Astrocyte of the spinal cord (primary cell): ENCODE data around the gene TNXB.

ENCODE experiments used
- DNase-seq: peaks from one replicate; pipeline ENCODE4 v3.0.0; 2011; ENCODE audit warnings: low read depth, low spot score
- H3K4me3 ChIP-seq: 2 replicates; pipeline ENCODE4 v1.5.1; 2011; ENCODE audit warnings: low read depth, mild to moderate bottlenecking, low read length, moderate library complexity
- in situ Hi-C: cut with HindIII; loops from 2 replicates; pipeline ENCODE4 v1.10.0; 2017; ENCODE audit warnings: low sequenced_read_pairs
- TF ChIP-seq, protein P1 (sequence below): IDR thresholded peaks from 2 replicates; pipeline ENCODE4 v1.5.1; 2012; ENCODE audit warnings: low read depth, mild to moderate bottlenecking, low read length, inconsistent platforms

TNXB gene

DNA sequence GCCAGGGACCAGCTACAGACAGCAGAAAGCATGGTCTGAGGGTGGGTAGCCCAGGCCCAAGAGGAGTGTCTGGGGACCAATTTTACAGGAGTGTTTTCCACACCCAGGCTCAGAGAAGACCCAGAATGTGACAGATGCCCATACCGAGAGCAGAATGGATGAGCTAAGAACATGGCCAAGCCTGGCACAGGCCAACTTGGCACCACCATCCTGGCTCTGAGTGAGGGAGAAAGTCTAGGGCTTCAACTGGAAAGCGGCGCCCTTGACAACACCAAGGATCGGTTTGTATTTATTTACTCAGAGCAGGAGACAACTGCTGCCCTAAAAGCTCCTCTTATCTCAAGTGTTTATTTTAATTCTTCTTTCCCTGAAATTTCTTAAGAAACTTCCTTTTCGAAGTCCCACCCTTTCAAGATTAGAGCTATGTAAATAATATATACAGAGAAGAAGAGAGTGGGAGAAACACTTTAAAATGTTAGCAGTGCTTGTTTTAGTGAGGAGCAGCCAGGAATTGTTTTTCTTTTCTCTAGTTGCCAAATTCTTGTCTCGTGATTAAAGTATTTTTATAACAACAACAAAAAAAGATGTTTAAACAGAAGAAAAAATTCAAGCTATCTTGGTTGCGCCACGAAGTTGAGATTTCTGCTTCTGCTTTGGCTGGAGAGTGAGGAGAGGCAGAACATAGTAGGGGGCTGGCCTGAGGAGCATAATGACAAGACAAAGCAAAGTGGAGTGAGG, 16.2 kb downstream of the TNXB start:
- in situ Hi-C loops, result no loop called here
- TF ChIP-seq, protein P1, sequence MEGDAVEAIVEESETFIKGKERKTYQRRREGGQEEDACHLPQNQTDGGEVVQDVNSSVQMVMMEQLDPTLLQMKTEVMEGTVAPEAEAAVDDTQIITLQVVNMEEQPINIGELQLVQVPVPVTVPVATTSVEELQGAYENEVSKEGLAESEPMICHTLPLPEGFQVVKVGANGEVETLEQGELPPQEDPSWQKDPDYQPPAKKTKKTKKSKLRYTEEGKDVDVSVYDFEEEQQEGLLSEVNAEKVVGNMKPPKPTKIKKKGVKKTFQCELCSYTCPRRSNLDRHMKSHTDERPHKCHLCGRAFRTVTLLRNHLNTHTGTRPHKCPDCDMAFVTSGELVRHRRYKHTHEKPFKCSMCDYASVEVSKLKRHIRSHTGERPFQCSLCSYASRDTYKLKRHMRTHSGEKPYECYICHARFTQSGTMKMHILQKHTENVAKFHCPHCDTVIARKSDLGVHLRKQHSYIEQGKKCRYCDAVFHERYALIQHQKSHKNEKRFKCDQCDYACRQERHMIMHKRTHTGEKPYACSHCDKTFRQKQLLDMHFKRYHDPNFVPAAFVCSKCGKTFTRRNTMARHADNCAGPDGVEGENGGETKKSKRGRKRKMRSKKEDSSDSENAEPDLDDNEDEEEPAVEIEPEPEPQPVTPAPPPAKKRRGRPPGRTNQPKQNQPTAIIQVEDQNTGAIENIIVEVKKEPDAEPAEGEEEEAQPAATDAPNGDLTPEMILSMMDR, result no peak
- peak; percentile 54 for DNase-seq
- no peak overlapping the region for H3K4me3 ChIP-seq

DNA sequence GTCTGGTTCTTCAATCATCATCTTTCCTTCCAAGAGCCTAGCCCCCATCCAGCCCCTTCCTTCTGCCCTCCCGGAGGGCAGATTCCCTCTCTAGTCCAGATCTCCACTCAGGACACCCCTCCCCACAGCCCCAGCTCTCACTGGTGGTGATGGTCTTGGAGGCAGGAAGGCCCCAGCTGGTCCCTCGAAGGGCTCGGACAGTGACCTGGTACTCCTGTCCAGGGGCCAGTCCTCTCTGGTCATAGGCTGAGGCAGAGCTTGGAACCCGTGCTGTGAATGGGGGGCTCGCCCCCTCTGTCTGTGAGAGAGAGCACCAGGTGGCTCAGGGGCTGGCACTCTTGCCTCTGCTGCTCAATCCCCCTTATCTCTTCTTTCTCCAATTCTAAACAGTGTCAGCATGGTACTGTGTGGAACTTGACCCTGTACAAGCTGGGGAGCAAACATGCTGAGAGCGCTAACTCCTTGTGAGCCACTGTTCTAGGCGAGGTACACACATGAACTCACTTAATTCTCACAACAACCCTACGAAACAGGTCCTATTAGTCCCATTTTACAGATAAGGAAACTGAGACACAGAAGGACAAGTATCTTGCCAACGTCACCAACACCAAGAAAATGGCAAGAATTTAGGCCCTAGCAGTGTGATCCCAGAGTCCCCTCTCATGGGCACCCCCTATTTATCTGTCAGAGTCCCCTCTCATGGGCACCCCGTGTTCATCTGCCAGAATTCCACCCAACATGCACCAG, 19.9 kb downstream of the TNXB start:
- TF ChIP-seq, protein P1, result no peak
- in situ Hi-C loops, result no loop called here
- no peak overlapping the region for H3K4me3 ChIP-seq
- no peak for DNase-seq

DNA sequence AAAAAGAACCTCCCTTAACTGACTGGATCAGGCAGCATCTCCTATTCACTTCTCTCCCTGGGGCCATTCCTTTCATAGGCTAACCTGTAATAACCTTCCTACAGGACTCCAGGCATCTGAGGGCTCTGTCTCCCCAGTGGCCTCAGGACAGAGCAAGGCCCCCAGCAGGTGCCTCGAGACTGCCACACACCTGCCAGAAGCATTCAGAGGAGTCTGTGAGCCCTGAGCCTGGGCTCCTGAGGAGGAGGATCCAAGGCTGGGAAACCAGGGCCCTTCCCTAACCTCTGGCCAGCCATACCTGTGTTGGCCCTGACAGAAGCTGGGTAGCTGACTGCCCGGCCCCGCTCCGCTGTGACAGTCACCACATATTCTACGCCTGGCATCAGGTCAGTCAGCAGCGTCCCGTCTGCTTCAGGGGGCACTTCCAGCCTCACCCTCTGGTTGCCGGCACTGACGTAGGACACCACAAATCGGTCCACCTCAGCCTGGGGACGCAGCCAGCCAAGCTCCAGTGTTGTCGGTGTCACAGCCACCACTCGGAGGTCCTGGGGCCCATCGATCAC, 20.6 kb downstream of the TNXB start:
- in situ Hi-C loops, result no loop called here
- TF ChIP-seq, protein P1, result no peak
- H3K4me3 ChIP-seq, result no peak overlapping the region
- DNase-seq, result no peak

DNA sequence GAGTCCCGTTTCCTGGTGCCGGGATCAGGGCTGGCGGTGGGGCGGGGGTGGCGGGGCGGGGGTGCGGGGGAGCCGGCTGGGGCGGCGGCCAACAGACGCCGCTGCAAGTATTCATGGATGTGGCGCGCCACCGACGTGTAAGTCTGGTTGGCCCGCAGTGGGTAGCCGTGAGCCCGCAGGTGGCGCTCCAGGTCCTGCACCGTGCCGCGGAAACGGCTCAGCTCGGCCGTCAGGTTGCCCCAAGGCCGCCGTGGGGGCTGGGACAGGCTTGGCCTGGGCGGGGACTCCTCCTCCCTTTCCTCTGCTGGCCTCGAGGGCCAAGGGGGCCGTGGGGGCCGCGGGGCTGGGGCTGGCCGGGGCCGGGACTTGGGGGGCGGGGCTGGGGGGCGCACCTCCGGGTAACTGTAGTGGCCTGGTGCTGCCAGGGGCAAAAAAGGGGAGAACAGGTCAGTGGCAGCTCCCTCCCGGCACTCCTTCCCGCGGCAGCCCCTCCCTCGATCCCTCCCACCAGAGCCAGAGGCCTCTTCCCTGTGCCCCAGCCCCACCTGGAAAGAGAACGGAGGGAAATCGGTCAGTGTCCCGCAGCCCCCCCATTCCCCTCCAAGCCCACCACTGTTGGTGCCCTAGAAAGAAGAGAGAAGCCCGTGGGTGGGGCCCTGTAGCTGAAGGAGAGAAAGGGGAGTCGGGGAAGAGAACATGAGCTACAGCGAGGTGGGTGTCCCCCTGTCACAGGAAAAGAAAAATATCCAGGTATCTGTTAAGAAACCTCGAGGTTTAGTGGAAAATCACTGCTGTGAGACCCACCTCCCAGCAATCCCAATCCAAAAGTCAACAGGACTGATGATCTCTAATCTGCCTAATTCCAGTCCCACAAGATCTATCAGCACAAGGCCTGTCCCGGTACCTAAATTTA, 21.3 kb downstream of the TNXB start:
- TF ChIP-seq, protein P1, result peak; percentile 54
- H3K4me3 ChIP-seq, result no peak overlapping the region
- DNase-seq, result peak; percentile 50
- in situ Hi-C loops, result no loop called here

DNA sequence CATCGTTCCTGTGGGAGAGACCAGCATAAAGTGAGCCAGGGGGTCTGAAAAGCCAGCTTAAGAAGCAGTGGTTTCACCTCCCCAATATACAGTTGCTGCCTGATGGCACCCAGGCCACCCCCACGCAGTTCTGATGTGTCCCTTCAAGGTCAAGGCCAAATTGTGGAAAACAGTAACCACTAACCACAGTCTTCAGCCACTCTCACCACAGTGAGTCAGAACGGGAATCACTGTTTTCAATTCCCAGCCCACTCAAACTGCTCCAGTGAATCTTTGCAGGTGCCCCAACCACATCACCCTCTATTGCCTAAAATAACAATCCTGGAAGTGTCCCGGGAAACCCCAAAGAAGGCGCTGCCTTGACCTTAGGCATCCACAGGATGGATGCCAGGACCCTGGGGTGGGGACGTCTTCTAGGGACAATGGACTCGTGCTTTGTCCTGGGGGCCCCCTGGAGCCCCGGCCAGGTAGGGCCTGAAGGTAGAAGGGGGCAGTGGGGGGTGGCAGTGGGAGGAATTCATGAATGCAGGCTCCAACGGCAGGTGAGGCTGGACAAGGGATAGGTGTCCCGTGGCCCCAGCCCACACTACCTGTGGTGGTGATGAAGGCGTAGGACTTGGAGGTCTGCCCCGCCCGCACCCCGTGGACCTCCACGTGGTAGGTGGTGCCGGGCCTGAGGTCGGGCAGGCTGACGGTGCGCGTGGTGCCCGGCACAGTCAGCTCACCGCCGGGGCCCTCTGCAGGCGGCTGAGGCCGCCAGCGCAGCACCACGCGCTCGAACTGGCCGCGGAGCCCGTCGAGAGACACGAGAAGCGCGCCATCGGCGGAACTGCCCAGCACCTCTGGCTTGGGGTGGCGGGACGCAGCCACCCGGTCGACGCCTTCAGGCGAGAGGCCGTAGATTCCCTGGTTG, 22.2 kb downstream of the TNXB start:
- H3K4me3 ChIP-seq, result no peak overlapping the region
- DNase-seq, result peak; percentile 70
- TF ChIP-seq, protein P1, result no peak
- in situ Hi-C loops, result no loop called here
